ENCODE measurements around the gene ZCCHC14. TPM values are rescaled to one million over a fixed set of nuclear protein-coding genes. Genes with fewer than 3 reads are reported as not detected.

The ZCCHC14 gene
- total and polyA plus RNA-seq, 2 of the 13 experiments (the other 11 are each of a cell fraction or from before 2014, with no cell fraction given), result 12.4 to 12.5 TPM

DNA sequence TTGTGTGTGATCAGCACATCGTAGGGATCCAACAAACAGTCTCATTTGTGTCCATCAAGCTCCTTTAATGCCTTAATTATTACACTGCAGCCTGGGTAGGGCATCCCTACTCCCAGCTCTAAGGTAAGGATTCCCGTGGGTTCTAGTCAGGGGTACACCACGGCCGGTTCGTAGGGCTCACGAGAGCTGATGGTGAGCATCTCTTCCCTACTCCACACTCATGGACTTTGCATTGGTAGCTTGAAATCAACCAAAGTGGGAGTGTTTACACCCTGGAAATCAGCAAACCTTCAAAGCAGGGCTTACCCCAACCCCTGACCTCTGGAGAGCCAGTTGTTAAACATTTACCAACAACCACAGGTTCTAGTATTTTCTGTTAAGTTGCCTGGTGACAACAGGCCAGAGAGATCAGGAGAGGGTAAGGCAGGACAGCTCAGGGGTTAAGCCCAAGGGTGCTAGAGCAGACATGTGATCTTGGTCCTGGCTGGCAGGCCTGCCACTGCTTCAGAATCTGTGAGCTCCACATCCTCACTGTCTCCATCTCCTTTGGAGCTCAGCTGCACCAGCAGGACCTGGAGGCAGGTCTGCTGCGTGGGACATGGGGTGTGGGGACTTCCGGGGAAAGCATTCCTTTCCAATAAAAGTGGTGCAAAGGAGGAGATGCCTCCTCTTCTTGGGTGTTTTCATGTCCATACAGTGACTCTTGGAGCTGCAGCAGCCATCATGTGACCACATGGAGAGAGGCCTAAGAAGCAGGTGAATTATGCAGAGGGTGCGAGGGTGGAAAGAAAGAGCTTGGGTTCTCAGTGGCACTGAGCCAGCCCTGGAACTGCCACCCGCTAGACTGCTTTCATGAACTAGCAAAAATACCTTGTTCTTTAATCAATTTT is 36.1 kb upstream of the ZCCHC14 start (continued):
- peak; percentile 51; the same call in 1 of the 2 replicates for TF ChIP-seq ARID4A (CRISPR knock-in tag; IDR thresholded peaks at IDR 0.05; ENCODE audit: borderline replicate concordance)
- TF ChIP-seq XBP1 (CRISPR knock-in tag; IDR thresholded peaks at IDR 0.05), result no peak
- TF ChIP-seq ZKSCAN1 (IDR thresholded peaks at IDR 0.05; ENCODE audit: low read length), result peak; percentile 48; the same call in 1 of the 2 replicates
- TF ChIP-seq, protein P1, sequence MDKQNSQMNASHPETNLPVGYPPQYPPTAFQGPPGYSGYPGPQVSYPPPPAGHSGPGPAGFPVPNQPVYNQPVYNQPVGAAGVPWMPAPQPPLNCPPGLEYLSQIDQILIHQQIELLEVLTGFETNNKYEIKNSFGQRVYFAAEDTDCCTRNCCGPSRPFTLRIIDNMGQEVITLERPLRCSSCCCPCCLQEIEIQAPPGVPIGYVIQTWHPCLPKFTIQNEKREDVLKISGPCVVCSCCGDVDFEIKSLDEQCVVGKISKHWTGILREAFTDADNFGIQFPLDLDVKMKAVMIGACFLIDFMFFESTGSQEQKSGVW (CRISPR knock-in tag; IDR thresholded peaks at IDR 0.05; ENCODE audit: borderline replicate concordance), result no peak
- TF ChIP-seq ZNF619 (CRISPR knock-in tag; IDR thresholded peaks at IDR 0.05), result peak; percentile 66; the same call in 1 of the 2 replicates
- no peak for TF ChIP-seq NONO (IDR thresholded peaks at IDR 0.05)
- peak; percentile 83; the same call in 1 of the 2 replicates for TF ChIP-seq NONO (CRISPR knock-in tag; conservative IDR thresholded peaks at IDR 0.05)
- peak; percentile 70 for TF ChIP-seq NFIC (IDR thresholded peaks at IDR 0.05; ENCODE audit: low read length)
- no peak for TF ChIP-seq ZNF776 (CRISPR knock-in tag; IDR thresholded peaks at IDR 0.05)
- TF ChIP-seq FUBP1 (CRISPR knock-in tag; IDR thresholded peaks at IDR 0.05; ENCODE audit: borderline replicate concordance), result peak; percentile 81; the same call in 1 of the 2 replicates
- TF ChIP-seq U2AF2 (IDR thresholded peaks at IDR 0.05; ENCODE audit: low read depth, low read length), result no peak
- TF ChIP-seq EHMT2 (IDR thresholded peaks at IDR 0.05; ENCODE audit: borderline replicate concordance, low read depth, low read length), result peak; percentile 77
- TF ChIP-seq SALL2 (CRISPR knock-in tag; IDR thresholded peaks at IDR 0.05), result peak; percentile 68; the same call in 1 of the 2 replicates
- TF ChIP-seq, protein P2, sequence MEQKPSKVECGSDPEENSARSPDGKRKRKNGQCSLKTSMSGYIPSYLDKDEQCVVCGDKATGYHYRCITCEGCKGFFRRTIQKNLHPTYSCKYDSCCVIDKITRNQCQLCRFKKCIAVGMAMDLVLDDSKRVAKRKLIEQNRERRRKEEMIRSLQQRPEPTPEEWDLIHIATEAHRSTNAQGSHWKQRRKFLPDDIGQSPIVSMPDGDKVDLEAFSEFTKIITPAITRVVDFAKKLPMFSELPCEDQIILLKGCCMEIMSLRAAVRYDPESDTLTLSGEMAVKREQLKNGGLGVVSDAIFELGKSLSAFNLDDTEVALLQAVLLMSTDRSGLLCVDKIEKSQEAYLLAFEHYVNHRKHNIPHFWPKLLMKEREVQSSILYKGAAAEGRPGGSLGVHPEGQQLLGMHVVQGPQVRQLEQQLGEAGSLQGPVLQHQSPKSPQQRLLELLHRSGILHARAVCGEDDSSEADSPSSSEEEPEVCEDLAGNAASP (CRISPR knock-in tag; IDR thresholded peaks at IDR 0.05; ENCODE audit: borderline replicate concordance), result peak; percentile 94
- peak; percentile 66 for TF ChIP-seq ZSCAN25 (CRISPR knock-in tag; IDR thresholded peaks at IDR 0.05)
- TF ChIP-seq MIXL1 (CRISPR knock-in tag; IDR thresholded peaks at IDR 0.05), result peak; percentile 91
- TF ChIP-seq HCFC1 (IDR thresholded peaks at IDR 0.05; ENCODE audit: low read depth, low read length), result no peak
- no peak for TF ChIP-seq ZNF496 (CRISPR knock-in tag; IDR thresholded peaks at IDR 0.05; ENCODE audit: insufficient replicate concordance)
- TF ChIP-seq SCMH1 (CRISPR knock-in tag; IDR thresholded peaks at IDR 0.05; ENCODE audit: borderline replicate concordance), result no peak
- peak; percentile 72; the same call in 1 of the 3 replicates for TF ChIP-seq MXI1 (IDR thresholded peaks at IDR 0.05; ENCODE audit: borderline replicate concordance, low read depth, low read length)
- peak; percentile 95 for TF ChIP-seq HMG20A (CRISPR knock-in tag; IDR thresholded peaks at IDR 0.05; ENCODE audit: borderline replicate concordance)

Data from HepG2 (cell line).